HCT116 (cell line): Measurements from ENCODE around the gene PIGM. TPM values are rescaled to one million over a fixed set of nuclear protein-coding genes. Genes with fewer than 3 reads are reported as not detected.

Experiments used
- ATAC-seq: fragments of 200-7000 bp; cut with Tn5 transposase; 2 replicates; pipeline ENCODE4 v1.9.1; 2020; ENCODE audit warnings: mild to moderate bottlenecking, moderate library complexity
- BruUV-seq: library from RNA; stranded (reverse); fragments of 400-500 nt; replicated peaks from 2 replicates; lab custom pipeline; 2021; lab: Mats Ljungman, UMichigan
- CTCF ChIA-PET: fragments of 300-600 bp; sonication (Branson Sonifier 250); formaldehyde crosslinking; loops from one replicate; lab custom pipeline; 2021; ENCODE audit warnings: antibody characterized with exemption; lab: Charles Lee
- POLR2A ChIA-PET: fragments of 300-600, 350-600 bp; sonication (Branson Sonifier 250); formaldehyde crosslinking; loops from one replicate; lab custom pipeline; 2021; ENCODE audit warnings: antibody characterized with exemption; lab: Charles Lee
- RAD21 ChIA-PET, 2 experiments: fragments of 300-600 bp; sonication (Branson Sonifier 250); formaldehyde crosslinking; loops; one replicate each; lab custom pipeline; 2023; ENCODE audit warnings: low total read pairs in 2 of 2; ENCODE audit not compliant: uncharacterized antibody in 2 of 2, unreplicated experiment in 2 of 2, low non-redundant PET in 1 of 2; lab: Charles Lee
- DNase-seq: peaks from one replicate; pipeline ENCODE4 v3.0.0-alpha.2; 2010; ENCODE audit warnings: low read depth, low spot score
- H2AFZ ChIP-seq: fragments of 200-600 bp; shearing (Covaris generic), sonication (generic); 2 replicates; pipeline ENCODE4 v1.6.1; 2017; ENCODE audit warnings: low read depth, mixed run types, mixed read lengths, antibody characterized with exemption, low read length; ENCODE audit not compliant: poor library complexity, severe bottlenecking
- H3K27ac ChIP-seq: 2 replicates; pipeline ENCODE4 v1.5.1; 2012; ENCODE audit warnings: low read depth, low read length
- H3K27me3 ChIP-seq: fragments of 200-600 bp; sonication (generic); 2 replicates; pipeline ENCODE4 v1.6.1; 2016; ENCODE audit warnings: mixed run types, low read length, mixed read lengths; ENCODE audit not compliant: insufficient read depth
- H3K36me3 ChIP-seq, 2 experiments: fragments of 200-500 bp in 1 of 2; fragments of 200-600 bp in 1 of 2; sonication (Bioruptor generic) in 1 of 2; sonication (generic) in 1 of 2; 2 replicates each; pipeline versions ENCODE4 v1.5.1 to v1.6.1; 2014 to 2016; ENCODE audit warnings: low read length in 2 of 2, inconsistent platforms in 1 of 2, mixed read lengths in 1 of 2, mixed run types in 1 of 2; ENCODE audit not compliant: insufficient read depth in 2 of 2, control insufficient read depth in 1 of 2
- H3K4me1 ChIP-seq, 2 experiments: fragments of 200-600 bp in 1 of 2; sonication (generic) in 1 of 2; 2 replicates each; pipeline versions ENCODE4 v1.5.1 to v1.6.1; 2012 to 2017; ENCODE audit warnings: low read length in 2 of 2, inconsistent platforms in 1 of 2, mild to moderate bottlenecking in 1 of 2, mixed read lengths in 1 of 2, mixed run types in 1 of 2, moderate library complexity in 1 of 2; ENCODE audit not compliant: insufficient read depth in 2 of 2, control insufficient read depth in 1 of 2
- H3K4me2 ChIP-seq: fragments of 200-600 bp; sonication (generic); 2 replicates; pipeline ENCODE4 v1.6.1; 2017; ENCODE audit warnings: mixed run types, low read length, mixed read lengths
- H3K4me3 ChIP-seq, 2 experiments: fragments of 200-600 bp in 1 of 2; sonication (generic) in 1 of 2; replicated peaks in 1 of 2; 2 replicates each; pipeline ENCODE4 v1.5.1; 2011 to 2016; ENCODE audit warnings: low read length in 2 of 2, control low read depth in 1 of 2, low read depth in 1 of 2, mild to moderate bottlenecking in 1 of 2, mixed read lengths in 1 of 2, mixed run types in 1 of 2
- H3K79me2 ChIP-seq: fragments of 200-600 bp; sonication (generic); 2 replicates; pipeline ENCODE4 v1.6.1; 2017; ENCODE audit warnings: mild to moderate bottlenecking, mixed run types, low read length, moderate library complexity, mixed read lengths; ENCODE audit not compliant: insufficient read depth
- H3K9ac ChIP-seq: fragments of 200-600 bp; sonication (generic); 2 replicates; pipeline ENCODE4 v1.6.1; 2016; ENCODE audit warnings: low read length, mixed read lengths
- H3K9me2 ChIP-seq: fragments of 200-600 bp; sonication (generic), shearing (Covaris generic); 2 replicates; pipeline ENCODE4 v1.6.1; 2017; ENCODE audit warnings: mixed run types, mild to moderate bottlenecking, moderate library complexity; ENCODE audit not compliant: insufficient read depth
- H3K9me3 ChIP-seq, 2 experiments: fragments of 200-500 bp in 1 of 2; fragments of 200-600 bp in 1 of 2; sonication (Bioruptor generic) in 1 of 2; sonication (generic) in 1 of 2; 2 replicates each; pipeline ENCODE4 v1.6.1; 2014 to 2017; ENCODE audit warnings: low read length in 2 of 2, mixed read lengths in 2 of 2, inconsistent platforms in 1 of 2, low read depth in 1 of 2, mild to moderate bottlenecking in 1 of 2, mixed run types in 1 of 2, moderate library complexity in 1 of 2; ENCODE audit not compliant: control insufficient read depth in 1 of 2, insufficient read depth in 1 of 2
- H4K20me1 ChIP-seq: fragments of 200-600 bp; sonication (generic), shearing (Covaris generic); 2 replicates; pipeline ENCODE4 v1.6.1; 2017; ENCODE audit warnings: mixed run types, mild to moderate bottlenecking, moderate library complexity; ENCODE audit not compliant: insufficient read depth
- CBX3 ChIP-seq: IDR thresholded peaks from 2 replicates; pipeline ENCODE4 v1.6.1; 2012; ENCODE audit warnings: low read depth
- CEBPB ChIP-seq: IDR thresholded peaks from 2 replicates; pipeline ENCODE4 v1.6.1; 2012; ENCODE audit warnings: low read depth
- CTCF ChIP-seq, 3 experiments: fragments of 200-600 bp in 1 of 3; sonication (generic) in 1 of 3; IDR thresholded peaks in 2 of 3; conservative IDR thresholded peaks in 1 of 3; 2 replicates each; pipeline ENCODE4 v1.5.1; 2012 to 2017; ENCODE audit warnings: low read depth in 2 of 3, low read length in 2 of 3, antibody characterized with exemption in 1 of 3, borderline replicate concordance in 1 of 3, control low read depth in 1 of 3, mild to moderate bottlenecking in 1 of 3, mixed read lengths in 1 of 3, mixed run types in 1 of 3, moderate library complexity in 1 of 3; ENCODE audit not compliant: insufficient read depth in 1 of 3
- EGR1 ChIP-seq: IDR thresholded peaks from 2 replicates; pipeline ENCODE4 v1.6.1; 2012; ENCODE audit warnings: low read depth
- EZH2 ChIP-seq: fragments of 200-600 bp; sonication (generic); IDR thresholded peaks from 2 replicates; pipeline ENCODE4 v1.6.1; 2017; ENCODE audit warnings: antibody characterized with exemption, mixed run types
- EZH2phosphoT487 ChIP-seq: fragments of 200-600 bp; IDR thresholded peaks from 2 replicates; pipeline ENCODE4 v1.6.1; 2018; ENCODE audit warnings: antibody characterized with exemption, borderline replicate concordance
- FOSL1 ChIP-seq: IDR thresholded peaks from 2 replicates; pipeline ENCODE4 v1.6.1; 2012; ENCODE audit warnings: low read depth
- JUND ChIP-seq: IDR thresholded peaks from 2 replicates; pipeline ENCODE4 v1.6.1; 2012
- MAX ChIP-seq: IDR thresholded peaks from 2 replicates; pipeline ENCODE4 v1.6.1; 2012
- POLR2A ChIP-seq: IDR thresholded peaks from 2 replicates; pipeline ENCODE4 v1.7.0; 2011; ENCODE audit warnings: borderline replicate concordance; ENCODE audit not compliant: insufficient read depth, insufficient read length; ENCODE audit errors: extremely low read depth
- POLR2AphosphoS5 ChIP-seq: IDR thresholded peaks from 2 replicates; pipeline ENCODE4 v1.6.1; 2011; ENCODE audit warnings: mild to moderate bottlenecking, low read depth, low read length, moderate library complexity
- RAD21 ChIP-seq: IDR thresholded peaks from 2 replicates; pipeline ENCODE4 v1.6.1; 2012; ENCODE audit warnings: low read depth, mild to moderate bottlenecking
- REST ChIP-seq: IDR thresholded peaks from 2 replicates; pipeline ENCODE4 v1.6.1; 2012; ENCODE audit warnings: low read depth
- SP1 ChIP-seq: IDR thresholded peaks from 2 replicates; pipeline ENCODE4 v1.6.1; 2012; ENCODE audit warnings: low read depth
- SRF ChIP-seq: IDR thresholded peaks from 2 replicates; pipeline ENCODE4 v1.6.1; 2012; ENCODE audit warnings: low read depth
- YY1 ChIP-seq: IDR thresholded peaks from 2 replicates; pipeline ENCODE4 v1.6.1; 2011; ENCODE audit warnings: low read length, low read depth, moderate library complexity, mild to moderate bottlenecking; ENCODE audit not compliant: insufficient replicate concordance; ENCODE audit errors: extremely low read depth
- ZBTB33 ChIP-seq: IDR thresholded peaks from 2 replicates; pipeline ENCODE4 v1.6.1; 2011; ENCODE audit warnings: mild to moderate bottlenecking, low read length, moderate library complexity; ENCODE audit not compliant: insufficient replicate concordance; ENCODE audit errors: extremely low read depth
- ZFX ChIP-seq: fragments of 450-650 bp; IDR thresholded peaks from 2 replicates; pipeline ENCODE4 v1.6.1; 2017
- ZNF274 ChIP-seq: fragments of 200-500 bp; sonication (Bioruptor generic); IDR thresholded peaks from 2 replicates; pipeline ENCODE4 v1.6.1; 2014; ENCODE audit warnings: mild to moderate bottlenecking, low read depth, low read length, inconsistent platforms
- intact Hi-C: fragments of 100-400 bp; cut with micrococcal nuclease; formaldehyde crosslinking; loops from 2 replicates; pipeline ENCODE4 v1.10.0; 2022
- total RNA-seq: library from RNA; stranded (reverse); gene quantifications from one replicate; pipeline ENCODE4 v1.2.1, GENCODE V29; 2021; ENCODE audit not compliant: unreplicated experiment

Gene PIGM
- total RNA-seq, 1 experiment from 2014 or later: 4.1 TPM

- BruUV-seq: no TSS peak
- POLR2A ChIA-PET: no interaction called here
These were observed 30.4 kb downstream of the PIGM start for GRCh38 chr1:160001440-160001839.

More at GRCh38 chr1:160001440-160001839, 30.4 kb downstream of the PIGM start:
- no peaks in the 10 kb centered on the region for H3K36me3 ChIP-seq
- intact Hi-C loops: loop anchor here (10.0 kb wide), 3 partner anchors 787 to 867 kb away; no protein-coding TSS in a partner anchor
- TF ChIP-seq ZNF274: no peak
- no peak for TF ChIP-seq FOSL1
- TF ChIP-seq ZFX: no peak
- TF ChIP-seq CBX3: no peak
- TF ChIP-seq RAD21: no peak
- no peak for TF ChIP-seq POLR2A
- TF ChIP-seq SP1: no peak
- TF ChIP-seq ZBTB33: no peak
- TF ChIP-seq CTCF (IDR thresholded peaks at IDR 0.05 in 2 of 3, conservative IDR thresholded peaks at IDR 0.05 in 1 of 3; ENCODE audit: borderline replicate concordance in 1 of 3, insufficient read depth in 1 of 3, low read depth in 2 of 3, low read length in 2 of 3): no peak
- no peak for TF ChIP-seq CEBPB
- no peak for TF ChIP-seq YY1
- TF ChIP-seq MAX: no peak
- TF ChIP-seq EZH2phosphoT487: no peak
- no peak for TF ChIP-seq EGR1
- no peak for TF ChIP-seq EZH2
- no peak for TF ChIP-seq JUND
- TF ChIP-seq SRF: no peak
- TF ChIP-seq POLR2AphosphoS5: no peak
- no peak for TF ChIP-seq REST
- H3K4me2 ChIP-seq: no peak overlapping the region
- no peaks in the 10 kb centered on the region for H4K20me1 ChIP-seq
- H3K27ac ChIP-seq: no peak overlapping the region
- H2AFZ ChIP-seq: no peak overlapping the region
- no peaks in the 10 kb centered on the region for H3K27me3 ChIP-seq
- H3K9me3 ChIP-seq: no peaks in the 10 kb centered on the region
- ATAC-seq (no peak), DNase-seq (no peak)
- peaks cover 2% of the 10 kb centered on the region; the same call in 1 of the 2 replicates for H3K9me2 ChIP-seq
- RAD21 ChIA-PET: no interaction called here
- CTCF ChIA-PET: interaction anchor here (1.3 kb wide), 1 partner anchor 211 kb away, joined by 3 read pairs; no protein-coding TSS in a partner anchor
- no peaks in the 10 kb centered on the region for H3K79me2 ChIP-seq
- no peak overlapping the region for H3K4me3 ChIP-seq
- no peak overlapping the region for H3K9ac ChIP-seq
- H3K4me1 ChIP-seq: peaks cover 0 to 5% of the 10 kb centered on the region in 2 experiments; a peak in 2 of 4 replicates
